MM.1S (cell line): ENCODE data around the gene NME3.

Experiments
- DNase-seq: peaks from one replicate; pipeline ENCODE4 v3.0.0-alpha.2; 2015
- H2AFZ ChIP-seq: fragments of 300-600 bp; sonication (generic); 2 replicates; pipeline ENCODE4 v1.6.0; 2016; ENCODE audit warnings: antibody characterized with exemption, low read length
- H3F3A ChIP-seq: fragments of 300-600 bp; sonication (generic); 2 replicates; pipeline ENCODE4 v1.6.1; 2016; ENCODE audit warnings: mild to moderate bottlenecking, antibody characterized with exemption, low read length, moderate library complexity, mixed read lengths; ENCODE audit not compliant: insufficient read depth
- H3K27ac ChIP-seq: fragments of 300-600 bp; sonication (generic); 2 replicates; pipeline ENCODE4 v1.5.1; 2016; ENCODE audit warnings: mild to moderate bottlenecking, low read length
- H3K27me3 ChIP-seq: fragments of 300-600 bp; sonication (generic); replicated peaks from 2 replicates; pipeline ENCODE4 v1.6.0; 2016; ENCODE audit warnings: low read length; ENCODE audit not compliant: insufficient read depth
- H3K36me3 ChIP-seq: fragments of 300-600 bp; sonication (generic); replicated peaks from 2 replicates; pipeline ENCODE4 v1.6.1; 2016; ENCODE audit warnings: mild to moderate bottlenecking, low read length, mixed read lengths; ENCODE audit not compliant: insufficient read depth
- H3K4me1 ChIP-seq: fragments of 300-600 bp; sonication (generic); 2 replicates; pipeline ENCODE4 v1.6.1; 2016; ENCODE audit warnings: low read length, mixed read lengths
- H3K4me2 ChIP-seq: fragments of 300-600 bp; sonication (generic); 2 replicates; pipeline ENCODE4 v1.6.0; 2016; ENCODE audit warnings: low read depth, low read length
- H3K4me3 ChIP-seq: fragments of 300-600 bp; sonication (generic); 2 replicates; pipeline ENCODE4 v1.5.1; 2016; ENCODE audit warnings: low read length, mixed read lengths
- H3K79me2 ChIP-seq: fragments of 300-600 bp; sonication (generic); 2 replicates; pipeline ENCODE4 v1.6.1; 2016; ENCODE audit warnings: mixed run types, low read length, mixed read lengths
- H3K9ac ChIP-seq: fragments of 300-600 bp; sonication (generic); 2 replicates; pipeline ENCODE4 v1.6.1; 2016; ENCODE audit warnings: low read length, mixed read lengths
- H3K9me2 ChIP-seq: fragments of 300-600 bp; sonication (generic); replicated peaks from 2 replicates; pipeline ENCODE4 v1.6.1; 2016; ENCODE audit warnings: mild to moderate bottlenecking, low read length, mixed read lengths; ENCODE audit not compliant: insufficient read depth
- H3K9me3 ChIP-seq: fragments of 300-600 bp; sonication (generic); replicated peaks from 2 replicates; pipeline ENCODE4 v1.6.1; 2016; ENCODE audit warnings: mild to moderate bottlenecking, low read length, mixed read lengths; ENCODE audit not compliant: insufficient read depth
- H4K20me1 ChIP-seq: fragments of 300-600 bp; sonication (generic); 2 replicates; pipeline ENCODE4 v1.6.1; 2016; ENCODE audit warnings: mild to moderate bottlenecking, low read length, moderate library complexity, mixed read lengths; ENCODE audit not compliant: insufficient read depth
- EZH2 ChIP-seq: fragments of 300-600 bp; sonication (generic); optimal IDR thresholded peaks from 2 replicates; pipeline ENCODE3; 2017; ENCODE audit warnings: low read depth, mild to moderate bottlenecking, antibody characterized with exemption, low read length, mixed read lengths
- EZH2phosphoT487 ChIP-seq: fragments of 300-600 bp; sonication (generic); IDR thresholded peaks from 2 replicates; pipeline ENCODE4 v1.6.1; 2018; ENCODE audit warnings: antibody characterized with exemption, low read length
- TF ChIP-seq, protein P1 (sequence below): fragments of 300-600 bp; sonication (generic); IDR thresholded peaks from 2 replicates; pipeline ENCODE4 v1.5.1; 2016; ENCODE audit warnings: antibody characterized with exemption, low read length, mixed read lengths

The NME3 gene

DNA sequence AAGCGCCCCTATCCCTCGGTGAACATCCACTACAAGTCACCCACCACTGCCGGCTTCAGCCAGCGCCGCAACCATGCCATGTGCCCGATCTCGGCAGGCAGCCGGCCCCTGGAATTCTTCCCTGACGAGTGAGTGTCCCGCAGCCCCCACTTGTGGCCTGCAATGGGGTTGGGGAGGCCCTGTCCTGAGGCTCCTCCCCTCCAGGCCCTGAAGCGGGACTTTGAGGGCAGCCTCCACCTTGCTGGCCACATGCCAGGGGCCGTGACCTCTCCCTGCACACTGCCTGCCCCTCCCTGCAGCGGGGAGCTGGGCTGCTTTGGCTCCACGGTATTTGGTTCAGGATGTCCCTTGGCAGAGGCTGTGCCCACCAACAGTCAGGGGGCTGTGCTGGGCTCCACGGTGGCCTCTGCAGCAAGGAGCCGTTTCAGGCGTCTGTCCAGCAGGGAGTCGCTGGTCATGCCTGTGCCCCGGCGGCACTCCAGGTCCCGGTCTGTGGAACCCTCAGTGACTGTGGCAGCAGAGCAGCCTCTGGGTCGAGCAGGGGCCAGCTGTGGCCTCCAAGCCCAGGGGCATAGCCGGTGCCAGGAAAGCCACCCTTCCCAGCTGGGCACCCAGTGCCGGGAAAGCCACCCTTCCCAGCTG lies 8.3 kb downstream of the NME3 start:
- Histone ChIP-seq H3F3A (no peaks in the 10 kb centered on the region), H3K4me3 (no peak overlapping the region), H3K79me2 (no peaks in the 10 kb centered on the region), H3K9ac (no peak overlapping the region), H3K9me3 (no peaks in the 10 kb centered on the region), H3K9me2 (no peaks in the 10 kb centered on the region), H3K36me3 (no peaks in the 10 kb centered on the region), H4K20me1 (no peaks in the 10 kb centered on the region), H3K27me3 (no peaks in the 10 kb centered on the region), H2AFZ (no peak overlapping the region), H3K4me2 (no peak overlapping the region), H3K27ac (no peak overlapping the region), H3K4me1 (no peaks in the 10 kb centered on the region)
- TF ChIP-seq EZH2 (no peak), EZH2phosphoT487 (no peak)
- TF ChIP-seq, protein P1, sequence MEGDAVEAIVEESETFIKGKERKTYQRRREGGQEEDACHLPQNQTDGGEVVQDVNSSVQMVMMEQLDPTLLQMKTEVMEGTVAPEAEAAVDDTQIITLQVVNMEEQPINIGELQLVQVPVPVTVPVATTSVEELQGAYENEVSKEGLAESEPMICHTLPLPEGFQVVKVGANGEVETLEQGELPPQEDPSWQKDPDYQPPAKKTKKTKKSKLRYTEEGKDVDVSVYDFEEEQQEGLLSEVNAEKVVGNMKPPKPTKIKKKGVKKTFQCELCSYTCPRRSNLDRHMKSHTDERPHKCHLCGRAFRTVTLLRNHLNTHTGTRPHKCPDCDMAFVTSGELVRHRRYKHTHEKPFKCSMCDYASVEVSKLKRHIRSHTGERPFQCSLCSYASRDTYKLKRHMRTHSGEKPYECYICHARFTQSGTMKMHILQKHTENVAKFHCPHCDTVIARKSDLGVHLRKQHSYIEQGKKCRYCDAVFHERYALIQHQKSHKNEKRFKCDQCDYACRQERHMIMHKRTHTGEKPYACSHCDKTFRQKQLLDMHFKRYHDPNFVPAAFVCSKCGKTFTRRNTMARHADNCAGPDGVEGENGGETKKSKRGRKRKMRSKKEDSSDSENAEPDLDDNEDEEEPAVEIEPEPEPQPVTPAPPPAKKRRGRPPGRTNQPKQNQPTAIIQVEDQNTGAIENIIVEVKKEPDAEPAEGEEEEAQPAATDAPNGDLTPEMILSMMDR = no peak
- DNase-seq = no peak

DNA sequence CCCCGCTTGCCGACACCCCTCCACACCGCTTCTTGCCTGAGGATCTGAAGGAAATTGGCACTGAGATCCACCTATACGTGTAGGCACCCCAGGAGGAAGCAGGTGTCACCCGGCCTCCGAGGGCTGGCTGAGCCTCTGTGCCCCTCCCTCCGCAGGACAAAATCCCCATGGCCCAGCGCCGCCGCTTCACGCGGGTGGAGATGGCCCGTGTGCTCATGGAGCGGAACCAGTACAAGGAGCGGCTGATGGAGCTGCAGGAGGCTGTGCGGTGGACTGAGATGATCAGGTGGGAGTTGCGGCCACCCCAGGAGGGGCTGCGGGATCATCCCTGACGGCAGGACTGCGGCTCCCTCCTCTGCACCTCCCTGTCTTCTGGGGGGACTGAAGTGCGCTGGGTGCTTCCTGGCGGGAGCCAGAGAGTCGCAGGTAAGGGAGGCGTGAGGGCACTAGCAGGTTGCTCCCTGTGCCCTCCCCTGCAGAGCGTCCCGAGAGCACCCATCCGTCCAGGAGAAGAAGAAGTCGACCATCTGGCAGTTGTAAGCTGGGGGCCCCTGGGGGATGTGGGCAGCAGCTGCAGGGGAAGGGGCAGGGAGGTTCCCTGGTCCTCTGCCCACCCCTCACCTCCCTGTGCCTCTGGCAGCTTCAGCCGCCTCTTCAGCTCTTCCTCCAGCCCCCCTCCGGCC lies 9.0 kb downstream of the NME3 start:
- no peak for DNase-seq
- Histone ChIP-seq H3K9me2 (no peaks in the 10 kb centered on the region), H3K9ac (no peak overlapping the region), H3K4me1 (no peaks in the 10 kb centered on the region), H3F3A (no peaks in the 10 kb centered on the region), H2AFZ (no peak overlapping the region), H3K36me3 (no peaks in the 10 kb centered on the region), H3K9me3 (no peaks in the 10 kb centered on the region), H3K27ac (no peak overlapping the region), H3K4me3 (no peak overlapping the region), H3K4me2 (no peak overlapping the region), H3K27me3 (no peaks in the 10 kb centered on the region), H3K79me2 (no peaks in the 10 kb centered on the region), H4K20me1 (no peaks in the 10 kb centered on the region)
- no peak for TF ChIP-seq EZH2
- no peak for TF ChIP-seq EZH2phosphoT487
- TF ChIP-seq, protein P1 = no peak

DNA sequence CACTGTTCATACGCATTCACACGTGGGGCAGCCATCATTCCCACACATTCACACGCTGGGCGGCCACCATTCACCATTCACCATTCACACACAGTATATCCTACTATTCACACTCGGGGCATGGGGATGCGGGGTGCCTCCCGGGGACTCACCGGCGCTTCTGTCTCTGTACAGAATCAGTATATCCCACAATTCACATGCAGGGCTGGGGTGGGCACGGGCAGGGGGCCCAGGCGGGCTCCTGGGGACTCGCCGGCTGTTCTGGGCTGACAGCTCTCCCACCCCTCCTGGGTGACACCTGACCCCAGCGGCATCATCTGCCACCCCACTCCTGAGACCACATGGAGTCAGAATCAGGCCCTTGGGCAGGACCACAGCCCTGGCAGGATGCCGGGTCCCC lies 9.6 kb downstream of the NME3 start:
- H3F3A ChIP-seq = no peaks in the 10 kb centered on the region
- DNase-seq = no peak
- H4K20me1 ChIP-seq = no peaks in the 10 kb centered on the region
- no peak overlapping the region for H3K9ac ChIP-seq
- H2AFZ ChIP-seq = no peak overlapping the region
- H3K36me3 ChIP-seq = no peaks in the 10 kb centered on the region
- H3K27me3 ChIP-seq = no peaks in the 10 kb centered on the region
- no peaks in the 10 kb centered on the region for H3K9me3 ChIP-seq
- no peaks in the 10 kb centered on the region for H3K9me2 ChIP-seq
- no peak overlapping the region for H3K4me3 ChIP-seq
- H3K79me2 ChIP-seq = no peaks in the 10 kb centered on the region
- H3K27ac ChIP-seq = no peak overlapping the region
- TF ChIP-seq, protein P1 = no peak
- TF ChIP-seq EZH2 (no peak), EZH2phosphoT487 (no peak)
- no peak overlapping the region for H3K4me2 ChIP-seq
- no peaks in the 10 kb centered on the region for H3K4me1 ChIP-seq
